GM23248 (cell line): ENCODE data around the gene APOL1.

Experiments
- EZH2 ChIP-seq: fragments of 200-600 bp; sonication (generic); IDR thresholded peaks from 2 replicates; pipeline ENCODE4 v1.6.1; 2018; ENCODE audit warnings: antibody characterized with exemption, mild to moderate bottlenecking; ENCODE audit not compliant: insufficient read depth, poor library complexity, severe bottlenecking
- EZH2phosphoT487 ChIP-seq: fragments of 200-600 bp; sonication (generic); IDR thresholded peaks from 2 replicates; pipeline ENCODE4 v1.6.1; 2018; ENCODE audit warnings: antibody characterized with exemption, moderate library complexity, mild to moderate bottlenecking, low read depth; ENCODE audit not compliant: insufficient read depth

DNA sequence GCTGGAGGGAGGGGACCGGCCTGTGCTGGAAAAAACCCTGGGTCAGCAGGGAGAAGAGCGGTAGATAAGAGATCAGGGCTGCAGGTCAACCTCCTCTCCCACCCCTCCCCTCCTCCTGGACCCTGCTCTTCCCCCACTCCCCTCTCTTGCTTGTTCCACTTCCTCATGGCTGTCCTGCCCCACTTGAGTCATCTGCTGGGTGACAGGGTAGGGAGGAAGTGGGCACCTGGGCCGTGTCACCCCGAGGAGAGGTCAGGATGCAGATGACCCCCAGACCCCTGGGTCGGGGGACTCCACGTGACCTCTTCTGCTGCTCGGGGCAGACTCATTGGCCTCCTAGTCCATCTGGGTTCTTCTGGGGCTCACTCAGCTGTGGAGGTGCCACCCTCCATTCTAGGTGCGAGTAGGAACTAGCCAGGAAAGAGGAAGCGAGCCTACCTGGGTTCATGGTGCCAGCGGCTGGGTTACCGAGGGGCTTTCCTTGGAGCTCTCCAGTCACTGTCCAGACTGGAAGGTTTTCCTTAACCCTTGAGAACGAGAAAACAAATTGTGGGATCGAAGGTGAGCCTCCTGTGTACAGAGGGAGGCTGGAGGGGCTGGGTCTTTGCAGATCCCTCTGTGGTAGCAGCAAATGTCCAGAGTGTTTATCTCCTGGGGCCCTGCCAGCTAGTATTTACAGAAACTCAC lies 20.1 kb upstream of the APOL1 start:
- TF ChIP-seq EZH2phosphoT487 (no peak), EZH2 (no peak)
